HepG2 (cell line): ENCODE measurements around the gene HSD11B2. TPM values are rescaled to one million over a fixed set of nuclear protein-coding genes. Genes with fewer than 3 reads are reported as not detected.

Experiments used
- BORCS8-MEF2B ChIP-seq: sonication (generic); formaldehyde crosslinking; IDR thresholded peaks from 2 replicates; pipeline ENCODE4 v1.8.0; 2022; ENCODE audit warnings: mild to moderate bottlenecking, missing genetic modification reagents
- CENPT ChIP-seq: sonication (generic); formaldehyde crosslinking; IDR thresholded peaks from 2 replicates; pipeline ENCODE4 v1.8.0; 2022; ENCODE audit warnings: low read depth, mild to moderate bottlenecking, moderate library complexity, missing genetic modification reagents
- HNRNPLL ChIP-seq: fragments of 200-400 bp; formaldehyde crosslinking; IDR thresholded peaks from 2 replicates; pipeline ENCODE4 v1.6.1; 2017; ENCODE audit warnings: mild to moderate bottlenecking, low read depth, low read length; ENCODE audit not compliant: poor library complexity, severe bottlenecking
- HOXA9 ChIP-seq: sonication (generic); formaldehyde crosslinking; IDR thresholded peaks from 2 replicates; pipeline ENCODE4 v1.8.1; 2022; ENCODE audit warnings: missing genetic modification reagents, mild to moderate bottlenecking, moderate library complexity, borderline replicate concordance
- MIXL1 ChIP-seq: IDR thresholded peaks from 2 replicates; pipeline ENCODE4 v1.6.1; 2016
- MNT ChIP-seq: fragments of 450-650 bp; IDR thresholded peaks from 2 replicates; pipeline ENCODE4 v1.6.1; 2016
- MZF1 ChIP-seq: sonication (generic); formaldehyde crosslinking; IDR thresholded peaks from 2 replicates; pipeline ENCODE4 v1.8.1; 2023; ENCODE audit warnings: mild to moderate bottlenecking, missing genetic modification reagents, borderline replicate concordance
- NCOA2 ChIP-seq: sonication (generic); formaldehyde crosslinking; IDR thresholded peaks from 2 replicates; pipeline ENCODE4 v1.8.0; 2022; ENCODE audit warnings: inconsistent platforms
- POLR2G ChIP-seq: fragments of 200-400 bp; formaldehyde crosslinking; IDR thresholded peaks from 2 replicates; pipeline ENCODE4 v1.6.1; 2018; ENCODE audit warnings: mild to moderate bottlenecking, low read depth, low read length, moderate library complexity
- PREB ChIP-seq: sonication (generic); formaldehyde crosslinking; IDR thresholded peaks from 2 replicates; pipeline ENCODE4 v1.4.0; 2020; ENCODE audit warnings: missing genetic modification reagents
- RAD21 ChIP-seq: fragments of 450-650 bp; formaldehyde crosslinking; IDR thresholded peaks from 2 replicates; pipeline ENCODE4 v1.5.0; 2020; ENCODE audit warnings: mild to moderate bottlenecking
- RARA ChIP-seq: IDR thresholded peaks from 2 replicates; pipeline ENCODE4 v1.6.1; 2016; ENCODE audit warnings: missing genetic modification reagents, missing compliant biosample characterization
- RBFOX2 ChIP-seq: fragments of 200-400 bp; formaldehyde crosslinking; IDR thresholded peaks from 2 replicates; pipeline ENCODE4 v1.6.1; 2017; ENCODE audit warnings: low read depth, mild to moderate bottlenecking, low read length
- REL ChIP-seq: sonication (generic); formaldehyde crosslinking; conservative IDR thresholded peaks from 2 replicates; pipeline ENCODE4 v1.8.0; 2022; ENCODE audit warnings: mild to moderate bottlenecking, missing genetic modification reagents, moderate library complexity
- SALL1 ChIP-seq: sonication (generic); formaldehyde crosslinking; IDR thresholded peaks from 2 replicates; pipeline ENCODE4 v1.8.0; 2022; ENCODE audit warnings: mild to moderate bottlenecking, missing genetic modification reagents
- SRF ChIP-seq: IDR thresholded peaks from 2 replicates; pipeline ENCODE4 v1.6.1; 2011; ENCODE audit warnings: mild to moderate bottlenecking, low read depth, low read length, moderate library complexity
- SRSF1 ChIP-seq: fragments of 200-400 bp; formaldehyde crosslinking; optimal IDR thresholded peaks from 2 replicates; pipeline ENCODE3; 2017; ENCODE audit warnings: mild to moderate bottlenecking, low read depth, low read length, moderate library complexity
- XRCC5 ChIP-seq: fragments of 200-400 bp; formaldehyde crosslinking; optimal IDR thresholded peaks from 2 replicates; pipeline ENCODE3; 2017; ENCODE audit warnings: mild to moderate bottlenecking, low read length
- ZFP36L1 ChIP-seq: sonication (generic); formaldehyde crosslinking; IDR thresholded peaks from 2 replicates; pipeline ENCODE4 v1.8.0; 2022; ENCODE audit warnings: mild to moderate bottlenecking, missing genetic modification reagents, moderate library complexity
- ZNF282 ChIP-seq: fragments of 450-650 bp; IDR thresholded peaks from 2 replicates; pipeline ENCODE4 v1.6.1; 2018; ENCODE audit not compliant: partially characterized antibody
- ZNF484 ChIP-seq: sonication (generic); formaldehyde crosslinking; IDR thresholded peaks from 2 replicates; pipeline ENCODE4 v1.5.1; 2020; ENCODE audit warnings: mild to moderate bottlenecking, low read depth, missing genetic modification reagents, borderline replicate concordance
- ZNF572 ChIP-seq: sonication (generic); formaldehyde crosslinking; IDR thresholded peaks from 2 replicates; pipeline ENCODE4 v1.5.1; 2020; ENCODE audit warnings: mild to moderate bottlenecking, missing genetic modification reagents
- ZNF788 ChIP-seq: sonication (generic); formaldehyde crosslinking; IDR thresholded peaks from 2 replicates; pipeline ENCODE4 v1.5.0; 2020; ENCODE audit warnings: mild to moderate bottlenecking, missing genetic modification reagents, borderline replicate concordance
- polyA plus RNA-seq, 8 experiments: library from polyadenylated mRNA; depleted of rRNA in 3 of 8; stranded (reverse) in 7 of 8; unstranded in 1 of 8; fragments of >200 nt; fragmentation: Illumina TruSeq in 4 of 8; extraction: Trizol in 4 of 8; gene quantifications; 2 replicates each; pipeline versions ENCODE4 v1.2.1 to v1.2.3, GENCODE V29; 2011 to 2016; ENCODE audit warnings: low read depth in 4 of 8, missing spikeins in 1 of 8, mixed read lengths in 1 of 8; ENCODE audit not compliant: insufficient read depth in 1 of 8
- total RNA-seq, 5 experiments: library from RNA; depleted of rRNA; stranded (reverse); fragments of >200 nt; fragmentation: Illumina TruSeq; extraction: Trizol; gene quantifications; 2 replicates each; pipeline ENCODE4 v1.2.3, GENCODE V29; 2016; ENCODE audit warnings: low read depth in 1 of 5
- TF ChIP-seq, protein P1 (sequence below): sonication (generic); formaldehyde crosslinking; IDR thresholded peaks from 2 replicates; pipeline ENCODE4 v1.9.0; 2021; ENCODE audit warnings: missing genetic modification reagents, borderline replicate concordance
- TF ChIP-seq, protein P2 (sequence below): sonication (generic); formaldehyde crosslinking; IDR thresholded peaks from 2 replicates; pipeline ENCODE4 v1.9.0; 2022; ENCODE audit warnings: low read depth, missing genetic modification reagents

Gene HSD11B2
- total and polyA plus RNA-seq, 2 of the 13 experiments (the other 11 are each of a cell fraction or from before 2014, with no cell fraction given): 8.9 to 13.6 TPM

GRCh38 chr16:67447508-67448076, 16.7 kb downstream of the HSD11B2 start (continued):
- TF ChIP-seq MZF1: no peak
- TF ChIP-seq ZFP36L1 (CRISPR knock-in tag): no peak
- TF ChIP-seq MIXL1 (CRISPR knock-in tag): no peak
- TF ChIP-seq POLR2G: no peak
- no peak for TF ChIP-seq HOXA9
- TF ChIP-seq RARA (CRISPR knock-in tag): no peak
- no peak for TF ChIP-seq RBFOX2
- TF ChIP-seq ZNF282: no peak
- TF ChIP-seq SRF: no peak
- no peak for TF ChIP-seq NCOA2 (CRISPR knock-in tag)
- TF ChIP-seq MNT: no peak
- no peak for TF ChIP-seq HNRNPLL
- TF ChIP-seq XRCC5: peak; percentile 63
- no peak for TF ChIP-seq CENPT
- TF ChIP-seq, protein P1, sequence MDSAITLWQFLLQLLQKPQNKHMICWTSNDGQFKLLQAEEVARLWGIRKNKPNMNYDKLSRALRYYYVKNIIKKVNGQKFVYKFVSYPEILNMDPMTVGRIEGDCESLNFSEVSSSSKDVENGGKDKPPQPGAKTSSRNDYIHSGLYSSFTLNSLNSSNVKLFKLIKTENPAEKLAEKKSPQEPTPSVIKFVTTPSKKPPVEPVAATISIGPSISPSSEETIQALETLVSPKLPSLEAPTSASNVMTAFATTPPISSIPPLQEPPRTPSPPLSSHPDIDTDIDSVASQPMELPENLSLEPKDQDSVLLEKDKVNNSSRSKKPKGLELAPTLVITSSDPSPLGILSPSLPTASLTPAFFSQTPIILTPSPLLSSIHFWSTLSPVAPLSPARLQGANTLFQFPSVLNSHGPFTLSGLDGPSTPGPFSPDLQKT (CRISPR knock-in tag): no peak
- TF ChIP-seq, protein P2, sequence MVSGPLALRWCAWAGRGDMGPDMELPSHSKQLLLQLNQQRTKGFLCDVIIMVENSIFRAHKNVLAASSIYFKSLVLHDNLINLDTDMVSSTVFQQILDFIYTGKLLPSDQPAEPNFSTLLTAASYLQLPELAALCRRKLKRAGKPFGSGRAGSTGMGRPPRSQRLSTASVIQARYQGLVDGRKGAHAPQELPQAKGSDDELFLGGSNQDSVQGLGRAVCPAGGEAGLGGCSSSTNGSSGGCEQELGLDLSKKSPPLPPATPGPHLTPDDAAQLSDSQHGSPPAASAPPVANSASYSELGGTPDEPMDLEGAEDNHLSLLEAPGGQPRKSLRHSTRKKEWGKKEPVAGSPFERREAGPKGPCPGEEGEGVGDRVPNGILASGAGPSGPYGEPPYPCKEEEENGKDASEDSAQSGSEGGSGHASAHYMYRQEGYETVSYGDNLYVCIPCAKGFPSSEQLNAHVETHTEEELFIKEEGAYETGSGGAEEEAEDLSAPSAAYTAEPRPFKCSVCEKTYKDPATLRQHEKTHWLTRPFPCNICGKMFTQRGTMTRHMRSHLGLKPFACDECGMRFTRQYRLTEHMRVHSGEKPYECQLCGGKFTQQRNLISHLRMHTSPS (CRISPR knock-in tag): 0 out of 2 replicates have a peak, but pooled peaks have one; percentile 17
- peak; percentile 85; the same call in 1 of the 2 replicates for TF ChIP-seq ZNF788
- TF ChIP-seq BORCS8-MEF2B: peak; percentile 3; the same call in 1 of the 2 replicates
- TF ChIP-seq ZNF572 (CRISPR knock-in tag): no peak
- TF ChIP-seq ZNF484 (CRISPR knock-in tag): no peak
- TF ChIP-seq RAD21 (CRISPR knock-in tag): peak; percentile 76
- TF ChIP-seq SRSF1: no peak
- TF ChIP-seq SALL1 (CRISPR knock-in tag): no peak
- TF ChIP-seq PREB (CRISPR knock-in tag): no peak
- no peak for TF ChIP-seq REL
